Loucy (cell line): Measurements from ENCODE around the gene CD8B.

Experiments used
- EZH2phosphoT487 ChIP-seq: fragments of 200-600 bp; IDR thresholded peaks from 2 replicates; pipeline ENCODE4 v1.6.1; 2018; ENCODE audit warnings: antibody characterized with exemption, mild to moderate bottlenecking, moderate library complexity, borderline replicate concordance
- TF ChIP-seq, protein P1 (sequence below): fragments of 200-600 bp; sonication (generic); conservative IDR thresholded peaks from 2 replicates; pipeline ENCODE4 v1.5.1; 2014; ENCODE audit warnings: mild to moderate bottlenecking, antibody characterized with exemption, low read length

DNA sequence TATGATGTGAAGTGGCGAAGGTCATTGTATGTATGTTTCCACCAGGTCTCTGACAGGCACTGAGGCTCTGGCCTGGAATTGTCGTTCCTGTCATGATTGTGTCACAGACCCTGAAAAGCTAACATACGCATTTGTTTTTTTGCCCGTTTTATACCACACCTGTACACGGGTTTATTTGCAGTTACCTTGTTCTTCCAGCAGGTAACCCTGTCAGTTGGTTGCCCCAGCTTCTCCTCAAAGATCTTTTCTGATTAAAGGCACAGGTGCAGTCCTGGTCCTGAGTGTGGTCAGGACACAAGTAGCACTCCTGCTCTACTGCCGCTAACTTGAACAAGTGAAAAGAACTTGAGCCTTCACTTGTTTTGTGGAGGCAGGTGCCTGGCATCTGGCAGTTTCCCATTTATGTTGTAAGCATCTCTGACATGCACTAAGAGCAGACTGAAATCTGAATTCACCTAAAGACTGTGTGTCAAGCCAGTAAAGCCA, 90.8 kb downstream of the CD8B start:
- TF ChIP-seq EZH2phosphoT487: no peak
- TF ChIP-seq, protein P1, sequence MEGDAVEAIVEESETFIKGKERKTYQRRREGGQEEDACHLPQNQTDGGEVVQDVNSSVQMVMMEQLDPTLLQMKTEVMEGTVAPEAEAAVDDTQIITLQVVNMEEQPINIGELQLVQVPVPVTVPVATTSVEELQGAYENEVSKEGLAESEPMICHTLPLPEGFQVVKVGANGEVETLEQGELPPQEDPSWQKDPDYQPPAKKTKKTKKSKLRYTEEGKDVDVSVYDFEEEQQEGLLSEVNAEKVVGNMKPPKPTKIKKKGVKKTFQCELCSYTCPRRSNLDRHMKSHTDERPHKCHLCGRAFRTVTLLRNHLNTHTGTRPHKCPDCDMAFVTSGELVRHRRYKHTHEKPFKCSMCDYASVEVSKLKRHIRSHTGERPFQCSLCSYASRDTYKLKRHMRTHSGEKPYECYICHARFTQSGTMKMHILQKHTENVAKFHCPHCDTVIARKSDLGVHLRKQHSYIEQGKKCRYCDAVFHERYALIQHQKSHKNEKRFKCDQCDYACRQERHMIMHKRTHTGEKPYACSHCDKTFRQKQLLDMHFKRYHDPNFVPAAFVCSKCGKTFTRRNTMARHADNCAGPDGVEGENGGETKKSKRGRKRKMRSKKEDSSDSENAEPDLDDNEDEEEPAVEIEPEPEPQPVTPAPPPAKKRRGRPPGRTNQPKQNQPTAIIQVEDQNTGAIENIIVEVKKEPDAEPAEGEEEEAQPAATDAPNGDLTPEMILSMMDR: no peak
